Astrocyte (in vitro differentiated cells and primary cell): ENCODE data around the gene SCART1. TPM values are rescaled to one million over a fixed set of nuclear protein-coding genes. Genes with fewer than 3 reads are reported as not detected.
"Not testable (repeated sequence)": the region's sequence is repeated elsewhere in the genome, so short reads cannot be mapped to it uniquely, and the experiment has no call there.

ENCODE experiments used
- DNase-seq: peaks from one replicate; pipeline ENCODE4 v3.0.0-alpha.2; 2010; ENCODE audit warnings: low read depth
- FAIRE-seq: peaks from 2 replicates; lab custom pipeline; 2011; peaks lifted over from hg19 to GRCh38; lab: Jason Lieb, UNC
- H2AFZ ChIP-seq: 2 replicates; pipeline ENCODE4 v1.6.0; 2012; ENCODE audit warnings: low read depth, low read length, inconsistent platforms
- H3K27ac ChIP-seq: 2 replicates; pipeline ENCODE4 v1.5.1; 2011; ENCODE audit warnings: low read depth, low read length, inconsistent platforms
- H3K27me3 ChIP-seq: 2 replicates; pipeline ENCODE4 v1.6.0; 2011; ENCODE audit warnings: low read length, inconsistent platforms; ENCODE audit not compliant: insufficient read depth
- H3K36me3 ChIP-seq: 2 replicates; pipeline ENCODE4 v1.5.1; 2011; ENCODE audit warnings: low read length, inconsistent platforms; ENCODE audit not compliant: insufficient read depth
- H3K4me1 ChIP-seq: 2 replicates; pipeline ENCODE4 v1.5.1; 2011; ENCODE audit warnings: low read length, inconsistent platforms; ENCODE audit not compliant: insufficient read depth
- H3K4me2 ChIP-seq: 2 replicates; pipeline ENCODE4 v1.6.0; 2012; ENCODE audit warnings: low read length, inconsistent platforms
- H3K4me3 ChIP-seq: 2 replicates; pipeline ENCODE4 v1.5.1; 2011; ENCODE audit warnings: low read depth, mild to moderate bottlenecking, low read length, inconsistent platforms; ENCODE audit not compliant: insufficient read depth
- H3K79me2 ChIP-seq: 2 replicates; pipeline ENCODE4 v1.6.0; 2012; ENCODE audit warnings: mild to moderate bottlenecking, low read length, inconsistent platforms; ENCODE audit not compliant: insufficient read depth
- H3K9ac ChIP-seq: 2 replicates; pipeline ENCODE4 v1.6.0; 2012; ENCODE audit warnings: mild to moderate bottlenecking, low read length, inconsistent platforms
- H3K9me3 ChIP-seq: 2 replicates; pipeline ENCODE4 v1.5.1; 2012; ENCODE audit warnings: low read depth, mild to moderate bottlenecking, low read length, inconsistent platforms; ENCODE audit not compliant: insufficient read depth
- H4K20me1 ChIP-seq: 2 replicates; pipeline ENCODE4 v1.6.0; 2012; ENCODE audit warnings: low read length, inconsistent platforms; ENCODE audit not compliant: insufficient read depth
- H3K27ac Mint-ChIP-seq: one replicate; pipeline ENCODE4 v1.8.0; 2021; ENCODE audit warnings: mild to moderate bottlenecking, mixed read lengths; ENCODE audit not compliant: unreplicated experiment
- H3K27me3 Mint-ChIP-seq: one replicate; pipeline ENCODE4 v1.8.0; 2021; ENCODE audit warnings: low read depth, mixed read lengths; ENCODE audit not compliant: unreplicated experiment
- H3K36me3 Mint-ChIP-seq: one replicate; pipeline ENCODE4 v1.8.0; 2021; ENCODE audit warnings: low read depth, mixed read lengths; ENCODE audit not compliant: unreplicated experiment
- H3K4me1 Mint-ChIP-seq: one replicate; pipeline ENCODE4 v1.8.0; 2021; ENCODE audit warnings: low read depth, mixed read lengths; ENCODE audit not compliant: unreplicated experiment
- H3K4me3 Mint-ChIP-seq: one replicate; pipeline ENCODE4 v1.8.0; 2021; ENCODE audit warnings: mild to moderate bottlenecking, moderate library complexity, mixed read lengths; ENCODE audit not compliant: unreplicated experiment
- H3K9me3 Mint-ChIP-seq: one replicate; pipeline ENCODE4 v1.8.0; 2021; ENCODE audit warnings: mild to moderate bottlenecking, mixed read lengths; ENCODE audit not compliant: unreplicated experiment
- CTCF ChIP-seq: IDR thresholded peaks from 2 replicates; pipeline ENCODE4 v1.5.1; 2011; ENCODE audit warnings: low read depth, mild to moderate bottlenecking, inconsistent platforms, low read length, moderate library complexity; ENCODE audit not compliant: insufficient read depth
- EZH2 ChIP-seq: IDR thresholded peaks from 2 replicates; pipeline ENCODE4 v1.6.1; 2012; ENCODE audit warnings: mild to moderate bottlenecking, low read length, inconsistent platforms; ENCODE audit not compliant: insufficient read depth
- total RNA-seq: library from RNA; stranded (reverse); gene quantifications from 2 replicates; pipeline ENCODE4 v1.2.1, GENCODE V29; 2021

Gene SCART1
- total RNA-seq, 1 donor from 2014 or later = 0.50 TPM

GRCh38 chr10:133467286-133467911 lies 13.7 kb downstream of the SCART1 start:
- Histone ChIP-seq H3K27ac (no peak overlapping the region), H3K27me3 (no peaks in the 10 kb centered on the region), H4K20me1 (no peaks in the 10 kb centered on the region), H3K36me3 (no peaks in the 10 kb centered on the region), H3K79me2 (no peaks in the 10 kb centered on the region), H3K4me3 (no peak overlapping the region), H3K9me3 (no peaks in the 10 kb centered on the region), H3K4me1 (no peaks in the 10 kb centered on the region), H3K9ac (no peak overlapping the region), H2AFZ (no peak overlapping the region), H3K4me2 (no peak overlapping the region)
- H3K27me3 Mint-ChIP-seq = peaks cover 36% of the 10 kb centered on the region
- peaks cover 19% of the 10 kb centered on the region for H3K9me3 Mint-ChIP-seq
- H3K4me1 Mint-ChIP-seq = no peaks in the 10 kb centered on the region
- no peak overlapping the region for H3K4me3 Mint-ChIP-seq
- TF ChIP-seq CTCF = no peak
- no peak for TF ChIP-seq EZH2
- DNase-seq = no peak
- peaks cover 7% of the 10 kb centered on the region for H3K36me3 Mint-ChIP-seq
- no peak for FAIRE-seq
- no peak overlapping the region for H3K27ac Mint-ChIP-seq

GRCh38 chr10:133469205-133469604 lies 15.5 kb downstream of the SCART1 start:
- not testable (repeated sequence) for H3K36me3 ChIP-seq, H3K36me3 Mint-ChIP-seq

GRCh38 chr10:133471300-133472109 lies 17.8 kb downstream of the SCART1 start:
- TF ChIP-seq EZH2 (no peak), CTCF (no peak)
- Histone ChIP-seq H3K36me3 (no peaks in the 10 kb centered on the region), H3K4me1 (no peaks in the 10 kb centered on the region), H3K79me2 (no peaks in the 10 kb centered on the region), H3K9me3 (no peaks in the 10 kb centered on the region), H3K4me2 (no peak overlapping the region), H3K9ac (no peak overlapping the region), H2AFZ (no peak overlapping the region), H4K20me1 (no peaks in the 10 kb centered on the region), H3K27me3 (no peaks in the 10 kb centered on the region), H3K4me3 (no peak overlapping the region), H3K27ac (no peak overlapping the region)
- H3K36me3 Mint-ChIP-seq = peaks cover 5% of the 10 kb centered on the region
- H3K4me3 Mint-ChIP-seq = no peak overlapping the region
- H3K9me3 Mint-ChIP-seq = peaks cover 16% of the 10 kb centered on the region
- H3K27me3 Mint-ChIP-seq = peaks cover 39% of the 10 kb centered on the region
- no peak for FAIRE-seq
- no peak overlapping the region for H3K27ac Mint-ChIP-seq
- no peak for DNase-seq
- no peaks in the 10 kb centered on the region for H3K4me1 Mint-ChIP-seq

More at GRCh38 chr10:133469205-133469604, 15.5 kb downstream of the SCART1 start:
- H3K79me2 ChIP-seq, H3K4me3 ChIP-seq, H3K4me1 ChIP-seq, H3K4me3 Mint-ChIP-seq, H3K4me2 ChIP-seq, DNase-seq, H3K9ac ChIP-seq, H3K4me1 Mint-ChIP-seq, H3K9me3 ChIP-seq, H3K27ac Mint-ChIP-seq, FAIRE-seq, H3K27ac ChIP-seq, H2AFZ ChIP-seq, H3K27me3 ChIP-seq, H4K20me1 ChIP-seq: not testable (repeated sequence)
- Mint-ChIP-seq H3K9me3 (peaks cover 14% of the 10 kb centered on the region), H3K27me3 (peaks cover 38% of the 10 kb centered on the region)
